Measurements from ENCODE around the gene EZH1.
"Not testable (repeated sequence)": the region's sequence is repeated elsewhere in the genome, so short reads cannot be mapped to it uniquely, and the experiment has no call there.

Gene EZH1

DNA sequence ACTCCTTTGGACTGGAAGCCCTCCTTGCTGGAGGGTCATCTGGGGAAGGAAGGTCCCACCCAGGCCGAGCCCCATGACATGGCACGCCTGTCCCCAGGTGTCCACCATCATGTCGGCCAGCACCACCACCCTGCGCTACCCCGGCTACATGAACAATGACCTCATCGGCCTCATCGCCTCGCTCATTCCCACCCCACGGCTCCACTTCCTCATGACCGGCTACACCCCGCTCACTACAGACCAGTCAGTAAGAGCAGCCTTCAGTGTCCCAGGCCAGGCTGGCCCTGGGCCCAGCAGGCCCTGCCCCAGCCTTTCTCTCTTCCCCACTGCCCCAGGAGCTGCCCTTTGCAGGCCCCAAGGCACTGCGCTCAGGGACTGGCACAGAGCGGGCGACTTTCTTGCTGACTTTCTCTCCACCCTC is 79.2 kb downstream of the EZH1 start:
- DNase-seq = no peak

GRCh38 chr17:42660692-42661345 is 84.0 kb downstream of the EZH1 start:
- no peak for DNase-seq

DNA sequence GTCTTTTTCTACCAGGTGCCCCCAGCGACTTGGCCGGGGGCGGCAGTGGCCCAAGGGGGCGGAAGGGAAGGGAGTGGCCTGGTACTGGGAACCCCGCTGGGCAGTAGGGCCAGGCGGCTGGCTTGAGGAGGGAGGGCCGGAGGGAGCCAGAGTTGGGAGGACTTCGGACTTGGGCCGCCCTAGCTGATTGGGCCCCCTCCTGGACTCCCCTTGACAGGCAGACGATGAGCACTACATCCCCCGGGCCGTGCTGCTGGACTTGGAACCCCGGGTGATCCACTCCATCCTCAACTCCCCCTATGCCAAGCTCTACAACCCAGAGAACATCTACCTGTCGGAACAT is 84.9 kb downstream of the EZH1 start:
- not testable (repeated sequence) for DNase-seq

- DNase-seq = peak; percentile 33 to 74
These were observed 85.5 kb downstream of the EZH1 start, which contains the start of gene TUBG2 for GRCh38 chr17:42659079-42659931. Gene TUBG2 (plus strand): TSS chr17:42659284. CDS start chr17:42659504, 220 bp downstream.

- no peak for DNase-seq
These were observed 86.8 kb downstream of the EZH1 start for GRCh38 chr17:42657824-42658588.

DNA sequence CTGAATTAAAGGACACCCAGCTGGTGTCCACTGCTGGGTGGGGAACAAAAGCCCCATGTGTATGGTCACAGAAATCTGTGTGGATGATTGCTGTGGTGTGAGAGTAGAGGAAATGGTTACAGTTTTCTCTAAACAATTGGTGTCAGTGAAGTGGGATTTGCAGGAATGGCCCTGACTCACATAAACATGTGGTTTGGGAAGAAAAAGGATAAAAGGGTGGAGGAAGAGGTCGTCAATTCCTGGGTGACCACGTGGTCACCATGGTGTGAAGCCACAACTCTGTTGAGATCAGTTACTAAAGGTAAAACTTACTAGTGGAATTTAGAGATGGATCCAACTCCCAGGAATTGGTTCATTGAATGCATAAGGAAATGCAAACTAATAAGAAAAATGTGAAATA is 89.3 kb downstream of the EZH1 start:
- no peak for DNase-seq

DNA sequence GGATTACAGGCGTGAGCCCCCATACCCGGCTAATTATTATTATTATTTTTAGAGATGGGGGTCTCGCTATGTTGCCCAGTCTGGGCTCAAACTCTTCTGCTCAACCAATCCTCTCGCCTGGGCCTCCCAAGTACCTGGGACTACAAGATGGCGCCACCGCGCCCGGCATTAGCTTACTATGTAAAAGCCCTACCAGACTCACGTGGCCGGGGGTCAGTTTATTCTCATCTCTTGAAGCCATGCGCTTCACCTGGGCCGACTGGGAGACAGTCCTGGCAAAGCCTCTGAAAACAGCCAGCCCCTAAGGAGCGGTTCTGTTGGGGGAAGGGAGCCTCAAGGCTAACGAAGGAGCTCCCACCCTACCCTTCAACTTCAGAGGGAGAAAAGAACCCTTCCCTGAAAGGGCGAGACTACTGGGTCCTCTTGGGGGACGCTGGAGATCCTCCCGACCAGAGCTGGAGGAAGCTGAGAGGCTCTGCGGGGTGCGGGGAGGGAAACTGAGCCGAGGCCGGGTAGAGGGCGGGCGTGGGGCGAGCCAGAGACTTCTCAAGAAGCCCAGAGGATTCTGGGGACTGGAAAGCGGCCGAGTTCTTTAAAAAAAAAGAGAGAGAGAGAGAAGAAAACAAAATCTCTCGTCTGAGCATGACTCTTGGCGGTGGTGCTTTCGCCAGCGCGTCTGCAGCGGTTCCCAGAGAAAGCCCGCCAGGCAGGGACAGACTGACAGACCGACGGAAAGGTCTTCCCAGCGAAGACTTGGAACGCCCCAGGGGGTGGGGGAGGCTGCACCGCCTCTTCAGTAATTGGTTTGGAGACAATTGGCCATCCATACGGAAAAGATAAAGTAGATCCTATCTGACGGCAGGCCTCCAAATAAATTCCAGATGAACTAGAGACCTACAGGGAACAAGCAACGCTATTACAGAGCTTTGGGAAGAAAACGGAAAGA is 91.4 kb downstream of the EZH1 start:
- no peak for DNase-seq

DNA sequence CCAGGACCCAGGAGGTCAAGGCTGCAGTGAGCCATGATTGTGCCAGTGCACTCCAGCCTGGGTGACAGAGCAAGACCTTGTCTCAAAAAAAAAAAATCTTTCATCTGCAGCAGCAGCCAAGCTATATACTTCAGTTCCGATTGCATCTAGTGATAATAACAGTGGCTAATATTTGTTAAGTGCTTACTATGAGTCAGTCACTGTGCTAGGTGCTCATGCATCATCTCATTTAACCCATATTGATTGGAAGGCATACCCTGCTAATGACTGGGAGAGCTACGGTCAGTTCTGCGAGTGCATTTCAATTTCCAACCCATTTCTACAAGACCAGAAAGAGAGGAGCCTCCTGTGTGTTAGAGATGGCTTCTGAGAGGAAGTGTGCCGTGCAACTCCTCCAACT is 93.4 kb downstream of the EZH1 start:
- DNase-seq = no peak

Measured in cerebellar nuclear complex (tissue), 1 donor.